Dedifferentiated amniotic fluid mesenchymal stem cell (primary cell): ENCODE results near the gene EGFL7.
A peak's percentile ranks its signal among the peaks of the same experiment; 100 is the strongest.
"Not testable (repeated sequence)": the region's sequence is repeated elsewhere in the genome, so short reads cannot be mapped to it uniquely, and the experiment has no call there.

ENCODE experiments used
- DNase-seq: peaks from one replicate; pipeline ENCODE4 v3.0.0-alpha.2; 2016; ENCODE audit errors: extremely low spot score

The EGFL7 gene

GRCh38 chr9:136624184-136624951 is 38.3 kb upstream of the EGFL7 start:
- no peak for DNase-seq

- DNase-seq = no peak
Observed at GRCh38 chr9:136625101-136626065, 37.3 kb upstream of the EGFL7 start.

- DNase-seq = no peak
Observed at GRCh38 chr9:136626066-136626725, 36.5 kb upstream of the EGFL7 start.

- no peak for DNase-seq
Observed at GRCh38 chr9:136626740-136627642, 35.7 kb upstream of the EGFL7 start.

- no peak for DNase-seq
Observed at GRCh38 chr9:136627703-136628102, 35.0 kb upstream of the EGFL7 start.

GRCh38 chr9:136628268-136628667 is 34.4 kb upstream of the EGFL7 start:
- no peak for DNase-seq

- DNase-seq = no peak
Observed at GRCh38 chr9:136629001-136629878, 33.5 kb upstream of the EGFL7 start.

- no peak for DNase-seq
Observed at GRCh38 chr9:136629879-136630661, 32.6 kb upstream of the EGFL7 start.

- DNase-seq = no peak
Observed at GRCh38 chr9:136630662-136630992, 32.1 kb upstream of the EGFL7 start.

- peak; percentile 51 for DNase-seq
Observed at GRCh38 chr9:136631038-136632000, 31.4 kb upstream of the EGFL7 start.

GRCh38 chr9:136632072-136632471 is 30.6 kb upstream of the EGFL7 start:
- not testable (repeated sequence) for DNase-seq

- not testable (repeated sequence) for DNase-seq
Observed at GRCh38 chr9:136632491-136633106, 30.1 kb upstream of the EGFL7 start.

- DNase-seq = no peak
Observed at GRCh38 chr9:136634904-136635303, 27.8 kb upstream of the EGFL7 start.

GRCh38 chr9:136640171-136641111 is 22.3 kb upstream of the EGFL7 start:
- no peak for DNase-seq

- DNase-seq = no peak
Observed at GRCh38 chr9:136642439-136642921, 20.2 kb upstream of the EGFL7 start.

GRCh38 chr9:136643596-136644342 is 18.9 kb upstream of the EGFL7 start:
- no peak for DNase-seq
